ENCODE results near the gene CENATAC.
"Not testable (repeated sequence)": the region's sequence is repeated elsewhere in the genome, so short reads cannot be mapped to it uniquely, and the experiment has no call there.

CENATAC gene

DNA sequence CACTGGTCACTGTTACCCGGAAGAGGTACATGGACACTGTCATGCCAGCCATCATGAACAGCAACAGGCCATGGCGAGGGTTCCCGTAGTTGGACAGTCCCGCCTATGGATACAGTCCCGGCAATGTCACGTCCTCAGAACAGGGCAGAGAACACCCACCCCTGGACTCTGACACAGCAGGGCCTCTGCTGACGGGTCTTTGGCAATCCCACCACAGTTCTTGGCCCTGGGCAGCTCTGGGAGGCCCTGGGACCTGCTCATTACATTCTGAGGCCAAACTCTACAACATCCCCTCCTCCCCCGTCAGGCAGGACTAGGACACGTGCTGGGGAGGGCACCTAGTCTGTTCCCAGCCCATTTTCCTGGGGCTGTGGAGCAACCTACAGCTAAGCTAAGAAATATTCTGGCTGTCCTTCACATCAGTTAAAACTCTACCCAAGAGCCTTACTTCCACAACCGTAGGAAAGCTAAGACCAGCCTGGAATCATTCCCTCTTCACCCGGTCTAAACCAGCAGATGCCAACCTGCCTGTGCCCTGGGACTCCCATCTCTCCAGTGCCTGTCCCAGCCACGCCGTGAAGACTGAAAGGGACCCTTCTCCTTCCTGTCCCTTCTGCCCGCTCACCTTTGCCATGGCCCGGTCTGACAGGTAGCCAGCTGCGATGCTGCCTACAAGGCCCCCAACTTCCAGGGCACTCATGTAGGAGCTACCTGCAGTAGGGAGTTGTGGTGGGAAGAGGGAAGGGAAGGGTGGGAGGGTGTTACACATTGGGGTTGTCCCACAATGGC, 28.2 kb downstream of the CENATAC start:
- DNase-seq, result no peak

DNA sequence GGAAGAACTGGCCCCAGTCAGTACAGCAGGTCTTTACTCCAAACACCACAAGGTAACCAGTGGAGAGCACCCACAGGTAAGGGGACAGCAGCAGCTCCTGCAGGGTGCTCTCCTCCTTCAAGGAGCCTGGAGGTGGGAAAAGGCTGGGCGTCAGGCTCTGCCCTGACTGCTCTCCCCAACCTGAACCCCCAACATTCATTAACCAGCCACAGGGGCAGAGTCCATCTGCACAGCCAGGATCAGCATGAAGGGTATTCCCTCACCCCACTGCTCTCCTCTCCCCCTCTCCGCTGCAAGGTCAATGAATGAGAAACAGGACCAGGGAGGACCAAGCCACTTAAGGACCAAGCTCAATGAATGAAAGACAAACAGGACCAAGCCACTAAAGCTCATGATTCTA, 29.0 kb downstream of the CENATAC start:
- no peak for DNase-seq

DNA sequence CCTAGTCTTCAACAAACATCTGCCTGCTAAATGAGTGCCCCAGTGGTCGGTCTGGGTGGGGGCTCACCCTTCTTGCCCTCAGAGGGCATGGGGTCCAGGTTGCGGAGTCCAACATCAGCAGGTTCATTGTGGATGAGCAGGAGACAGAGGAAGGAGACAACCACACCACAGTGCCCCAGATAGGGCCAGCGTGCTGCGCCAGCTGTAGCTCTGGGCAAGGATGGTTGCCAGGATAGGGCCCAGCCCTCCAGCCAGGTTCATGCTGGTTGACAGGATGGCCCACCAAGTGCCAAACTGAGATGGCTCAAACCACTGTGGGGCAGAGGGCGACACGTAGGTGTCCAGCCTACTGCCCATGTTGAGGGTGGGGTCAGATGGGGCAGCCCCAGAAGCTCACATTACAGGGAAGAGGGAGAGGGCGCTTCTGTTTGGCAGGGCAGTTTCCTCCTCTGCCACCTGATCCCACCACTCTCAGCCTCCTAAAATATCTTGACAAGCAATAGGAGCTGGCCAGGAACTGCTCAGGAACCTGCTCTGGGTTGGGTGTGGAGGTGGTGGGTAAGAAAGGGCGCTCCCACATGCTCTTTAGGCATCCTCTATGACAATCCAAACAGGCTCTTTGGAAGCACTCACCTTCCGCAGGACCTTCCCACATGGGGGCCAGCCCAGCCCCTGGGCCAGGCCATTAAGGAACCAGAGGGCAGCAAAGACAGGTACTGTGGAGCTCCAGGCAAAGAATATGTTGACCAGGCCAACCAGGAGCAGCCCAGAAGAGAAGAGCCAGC, 29.8 kb downstream of the CENATAC start:
- DNase-seq, result no peak

DNA sequence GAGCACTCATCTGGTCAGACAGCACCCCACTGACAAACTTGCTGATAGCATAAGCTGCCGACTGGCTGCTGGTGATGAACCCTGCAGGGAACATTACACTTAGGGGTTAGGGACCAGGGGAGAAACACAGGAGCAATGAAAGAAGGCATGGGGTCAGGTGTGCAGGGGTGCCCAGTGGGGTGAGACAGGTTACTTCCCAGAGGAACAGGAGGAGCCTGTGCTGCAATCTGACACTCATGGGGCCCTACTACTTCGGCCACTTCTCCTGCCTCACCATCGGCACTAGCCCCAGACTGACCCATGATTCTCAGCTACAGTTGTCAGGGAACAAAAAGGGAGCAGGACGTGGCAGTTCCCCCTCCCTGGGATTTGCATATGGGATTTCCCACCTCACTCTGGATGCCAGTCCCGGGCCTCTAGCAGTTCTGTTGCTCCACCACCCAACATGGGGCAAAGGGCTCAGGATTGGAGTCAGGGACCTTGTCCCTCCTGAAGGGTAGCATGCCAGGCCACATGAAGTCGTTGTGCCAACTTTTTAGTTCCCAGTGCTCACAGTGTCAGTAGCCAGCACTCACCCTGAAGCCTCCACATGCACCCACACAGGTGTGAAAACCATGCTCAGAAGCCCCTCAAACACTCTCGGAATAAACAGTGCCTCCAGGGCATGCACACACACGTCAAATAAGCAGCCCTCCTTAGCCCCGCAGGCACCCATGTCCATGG, 30.6 kb downstream of the CENATAC start:
- DNase-seq, result no peak

DNA sequence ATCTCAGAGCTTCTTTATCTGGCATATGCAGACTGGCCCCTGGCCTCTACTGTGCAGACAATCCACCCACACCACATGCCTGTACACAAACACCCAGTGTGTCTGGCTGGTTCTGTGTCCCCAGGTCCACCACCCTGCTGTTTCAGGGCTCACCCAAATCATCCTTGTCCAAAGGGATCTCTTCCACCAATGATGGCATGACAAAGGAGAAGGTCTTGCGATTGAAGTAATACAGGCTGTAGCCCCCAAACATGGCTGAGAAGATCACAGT, 31.1 kb downstream of the CENATAC start:
- peak in 1 of 58 donors; percentile 12 for DNase-seq

DNA sequence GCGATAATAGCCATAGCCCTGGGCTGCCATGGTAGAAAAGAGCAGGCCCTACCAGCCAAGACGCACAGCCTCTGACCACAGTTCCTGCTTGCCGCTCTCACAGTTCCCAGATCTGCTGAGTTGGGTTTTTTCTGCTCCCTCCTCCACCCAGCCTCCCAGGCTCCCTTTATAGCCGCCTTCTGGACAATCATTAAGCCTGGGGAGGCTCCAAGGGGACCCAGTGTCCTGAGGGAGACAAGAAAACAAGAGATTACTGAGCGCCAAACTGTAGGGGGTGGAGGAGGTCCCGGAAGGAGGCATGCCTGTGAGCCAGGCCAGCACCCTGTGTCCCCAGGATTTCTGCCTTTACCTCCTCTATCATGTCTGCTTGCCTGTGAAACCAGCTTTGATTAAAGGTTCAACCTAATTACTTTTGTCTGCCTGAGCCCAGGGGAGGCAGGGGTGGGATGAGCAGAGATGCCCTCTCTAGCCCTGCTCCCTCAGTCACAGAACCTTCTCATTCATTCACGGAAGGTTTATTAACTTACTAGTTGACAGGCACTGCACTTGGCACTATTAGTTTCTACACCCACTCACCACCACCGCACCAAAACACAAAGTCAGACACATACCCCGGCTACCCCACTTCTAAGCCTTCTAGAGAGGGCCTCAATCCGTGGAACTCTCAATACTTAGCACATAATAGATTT, 31.5 kb downstream of the CENATAC start:
- peak in 17 of 58 donors; percentile 3 to 39 (median 15) for DNase-seq

DNA sequence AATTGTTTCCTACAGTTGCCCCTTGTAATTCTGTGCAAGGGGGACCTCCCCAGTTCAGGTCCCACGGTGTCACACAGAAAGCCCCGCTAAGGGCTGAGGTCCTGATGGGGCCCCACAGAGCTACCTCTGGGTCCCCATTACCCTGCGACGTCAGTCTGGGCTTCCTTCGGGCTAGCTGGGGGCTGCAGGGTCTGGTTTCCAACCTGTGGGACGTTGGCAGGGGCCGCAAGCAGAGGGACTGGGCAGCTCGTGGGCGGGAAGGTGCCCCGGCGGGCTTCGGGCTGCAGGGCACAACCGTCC, 32.0 kb downstream of the CENATAC start:
- DNase-seq, result peak in 1 of 58 donors; percentile 40

DNA sequence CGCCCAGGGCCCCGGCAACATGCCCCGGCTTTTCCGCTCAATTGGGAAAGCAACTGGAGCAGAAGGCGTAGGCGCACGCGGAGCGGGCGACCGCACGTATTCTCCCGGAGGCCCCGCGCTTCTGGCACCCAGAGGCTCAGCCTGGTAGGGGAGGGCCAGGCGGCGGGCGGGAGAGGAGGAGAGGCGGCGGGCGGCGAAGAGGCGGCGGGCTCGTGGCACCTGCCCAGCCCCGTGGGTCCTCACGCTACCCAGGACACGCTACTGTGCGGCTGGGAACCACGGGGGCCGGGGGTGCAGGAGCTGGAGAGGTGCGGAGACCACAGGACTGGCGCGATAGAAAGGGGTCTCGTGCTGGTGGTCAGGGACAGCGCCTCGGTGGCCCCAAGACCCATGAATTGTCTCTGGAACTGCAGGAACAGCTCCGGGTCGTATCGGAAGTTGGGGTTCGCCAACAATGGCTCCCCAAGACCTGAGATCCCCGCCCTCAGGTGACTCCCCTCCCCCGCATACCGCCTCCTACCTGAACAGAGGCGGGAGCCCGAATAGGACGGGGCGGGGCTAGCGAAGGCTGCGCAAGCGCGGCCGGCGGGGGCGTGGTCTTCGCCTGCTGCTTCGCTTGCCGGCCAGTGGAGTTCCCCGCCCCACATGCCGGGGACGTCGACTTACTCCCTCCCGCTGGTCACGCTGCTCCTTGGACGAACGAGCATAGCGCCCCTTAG, 32.5 kb downstream of the CENATAC start, which contains the start of gene SLC37A4:
Gene SLC37A4 (minus strand): TSS at position 549 of the 719 bp plus-strand sequence.
- DNase-seq, result peak; percentile 73 to 98 (median 94)

DNA sequence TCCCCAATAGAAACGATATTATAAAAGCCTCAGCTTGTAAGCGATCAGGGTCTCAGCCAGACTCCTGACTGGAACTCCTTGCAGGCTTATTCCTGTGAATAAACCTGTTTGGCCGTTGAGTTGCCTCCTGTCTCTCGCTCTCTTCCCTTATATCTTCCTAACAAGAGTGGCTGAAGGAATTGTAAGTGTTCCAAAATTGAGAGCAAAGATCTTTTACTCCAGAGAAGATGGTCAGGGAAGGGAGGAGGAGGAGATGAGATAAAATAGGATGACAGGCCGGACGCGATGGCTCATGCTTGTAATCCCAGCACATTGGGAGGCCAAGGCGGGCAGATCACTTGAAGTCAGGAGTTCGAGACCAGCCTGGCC, 34.0 kb downstream of the CENATAC start:
- no peak for DNase-seq

DNA sequence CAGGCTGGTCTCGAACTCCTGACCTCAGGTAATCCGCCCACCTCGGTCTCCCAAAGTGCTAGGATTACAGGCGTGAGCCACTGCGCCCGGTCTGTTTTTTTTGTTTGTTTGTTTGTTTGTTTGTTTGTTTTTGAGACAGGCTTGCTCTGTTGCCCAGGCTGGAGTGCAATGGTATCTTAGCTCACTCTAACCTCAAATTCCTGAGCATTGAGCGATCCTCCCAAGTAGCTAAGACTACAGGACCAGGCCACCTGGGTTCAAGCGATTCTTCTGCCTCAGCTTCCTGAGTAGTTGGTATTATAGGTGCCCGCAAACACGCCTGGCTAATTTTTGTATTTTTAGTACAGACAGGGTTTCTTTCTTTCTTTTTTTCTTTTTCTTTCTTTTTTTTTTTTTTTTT, 35.5 kb downstream of the CENATAC start:
- DNase-seq, result not testable (repeated sequence)

DNA sequence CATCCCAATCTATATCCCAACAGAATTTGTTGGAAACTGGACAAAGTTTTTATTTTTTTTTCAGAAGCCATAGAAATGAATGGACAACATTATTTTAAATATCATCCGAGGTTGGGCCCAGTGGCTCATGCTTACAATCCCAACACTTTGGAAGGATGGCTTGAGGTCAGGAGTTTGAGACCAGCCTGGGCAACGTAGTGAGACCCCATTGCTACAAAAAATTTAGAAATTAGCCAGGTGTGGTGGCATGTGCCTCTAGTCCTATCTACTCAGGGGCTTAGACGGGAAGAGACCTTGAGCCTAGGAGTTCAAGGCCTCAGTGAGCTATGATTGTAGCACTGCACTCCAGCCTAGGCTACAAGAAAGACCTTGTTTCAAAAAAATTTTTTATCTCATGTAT, 36.9 kb downstream of the CENATAC start:
- no peak for DNase-seq

DNA sequence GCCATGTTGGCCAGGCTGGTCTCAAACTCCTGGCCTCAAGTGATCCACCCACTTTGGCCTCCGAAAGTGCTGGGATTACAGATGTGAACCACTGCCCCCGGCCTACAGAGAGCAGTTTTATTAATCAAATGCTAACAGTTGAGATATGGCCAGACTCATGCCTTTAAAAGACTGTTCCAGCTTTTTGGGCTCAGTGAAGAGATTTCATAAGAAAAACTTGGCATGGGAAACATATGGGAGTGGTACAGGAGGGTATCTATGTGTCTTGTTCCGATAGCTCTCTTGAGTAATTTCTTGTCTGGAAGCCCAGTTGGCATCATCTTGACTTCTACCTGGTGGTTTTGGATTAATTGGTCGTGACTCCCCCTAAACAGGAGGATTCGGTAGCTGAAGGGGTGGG, 40.9 kb downstream of the CENATAC start:
- DNase-seq, result no peak

DNA sequence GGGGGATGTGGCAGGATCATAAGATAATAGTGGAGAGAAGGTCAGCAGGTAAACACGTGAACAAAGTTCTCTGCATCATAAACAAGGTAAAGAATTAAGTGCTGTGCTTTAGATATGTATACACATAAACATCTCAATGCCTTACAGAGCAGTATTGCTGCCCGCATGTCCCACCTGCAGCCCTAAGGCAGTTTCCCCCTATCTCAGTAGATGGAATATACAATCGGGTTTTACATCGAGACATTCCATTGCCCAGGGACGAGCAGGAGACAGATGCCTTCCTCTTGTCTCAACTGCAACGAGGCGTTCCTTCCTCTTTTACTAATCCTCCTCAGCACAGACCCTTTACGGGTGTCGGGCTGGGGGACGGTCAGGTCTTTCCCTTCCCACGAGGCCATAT, 41.5 kb downstream of the CENATAC start:
- DNase-seq, result not testable (repeated sequence)

DNA sequence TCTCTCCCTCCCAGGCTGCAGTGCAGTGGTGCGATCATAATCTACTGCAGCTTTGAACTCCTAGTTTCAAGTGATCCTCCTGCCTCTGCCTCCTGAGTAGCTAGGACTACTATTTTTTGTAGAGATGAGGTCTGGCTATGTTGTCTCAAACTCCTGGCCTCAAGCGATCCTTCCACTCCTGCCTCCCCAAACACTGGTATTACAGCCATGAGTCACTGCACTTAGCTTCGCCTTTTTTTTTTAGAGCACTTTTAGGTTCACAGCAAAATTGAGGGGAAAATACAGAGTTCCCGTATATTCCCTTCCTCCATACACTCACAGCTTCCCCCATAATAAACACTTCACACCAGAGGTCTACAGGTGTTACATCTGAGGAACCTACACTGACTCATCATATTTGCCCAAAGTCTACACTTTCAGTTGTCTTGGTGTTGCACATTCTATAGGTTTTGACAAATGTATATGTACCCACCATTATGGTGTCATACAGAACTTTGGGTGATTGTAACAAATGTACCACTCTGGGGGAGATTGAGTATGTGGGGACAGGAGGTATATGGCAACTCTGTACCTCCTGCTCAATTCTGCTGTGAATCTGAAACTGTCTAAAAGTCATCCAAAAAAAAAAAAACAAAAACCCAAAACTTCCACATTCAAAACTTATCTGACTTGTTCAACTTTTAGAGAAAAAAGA, 44.0 kb downstream of the CENATAC start:
- no peak for DNase-seq

DNA sequence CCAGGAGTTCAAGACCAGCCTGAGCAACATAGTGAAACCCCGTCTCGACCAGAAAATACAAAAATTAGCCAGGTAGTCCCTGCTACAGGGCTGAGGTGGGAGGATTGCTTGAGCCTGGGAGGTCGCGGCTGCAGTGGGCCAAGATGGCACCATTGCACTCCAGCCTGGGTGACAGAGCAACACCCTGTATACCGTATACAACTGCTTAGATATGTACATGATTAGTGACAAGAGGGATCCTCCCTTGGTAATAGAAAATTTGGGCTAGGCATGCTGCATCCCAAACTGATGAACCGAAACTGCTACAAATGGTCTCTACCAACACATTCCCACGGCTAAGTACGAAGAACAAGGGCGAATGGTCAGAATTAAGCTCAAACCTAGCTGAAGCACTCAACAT, 45.0 kb downstream of the CENATAC start:
- DNase-seq, result no peak

DNA sequence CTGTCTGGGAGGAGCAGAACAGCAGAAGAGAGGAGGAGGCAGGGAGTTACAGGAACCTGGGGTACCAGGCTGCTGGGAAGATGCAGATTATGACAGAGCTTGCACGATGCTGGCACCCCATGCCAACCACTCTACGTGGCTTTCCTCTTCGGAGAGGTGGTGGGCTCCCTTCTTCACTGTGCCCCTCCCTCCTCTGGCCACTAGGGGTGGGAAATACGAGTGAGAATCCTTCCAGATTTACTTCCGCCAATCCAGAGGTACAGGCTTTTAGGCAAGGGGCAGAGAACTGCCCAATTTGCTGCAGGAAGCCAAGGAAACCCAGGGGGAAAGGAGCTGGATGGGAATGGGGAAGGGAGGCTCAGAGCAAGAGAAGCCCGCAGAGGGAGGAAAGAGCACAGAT, 46.8 kb downstream of the CENATAC start:
- DNase-seq, result no peak

DNA sequence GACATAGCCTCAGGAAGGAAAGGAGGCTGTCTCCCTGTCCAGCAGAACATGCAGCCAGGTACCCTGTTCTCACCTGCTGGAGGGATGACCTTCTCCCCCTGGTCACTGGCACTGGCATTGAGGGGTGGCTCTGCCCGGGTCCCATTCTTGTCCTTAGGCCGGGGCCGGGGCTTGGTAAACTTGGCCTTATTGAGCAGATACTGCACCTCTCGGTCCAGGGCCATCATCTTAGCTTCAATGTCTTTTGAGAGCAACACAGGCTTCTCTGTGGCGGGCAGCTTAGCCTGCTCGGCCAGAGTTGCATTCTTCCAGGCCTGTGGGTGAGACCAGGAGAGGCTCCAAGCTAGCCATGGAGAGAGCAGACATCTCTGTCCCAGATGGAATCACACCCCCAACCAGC, 48.6 kb downstream of the CENATAC start:
- DNase-seq, result no peak

DNA sequence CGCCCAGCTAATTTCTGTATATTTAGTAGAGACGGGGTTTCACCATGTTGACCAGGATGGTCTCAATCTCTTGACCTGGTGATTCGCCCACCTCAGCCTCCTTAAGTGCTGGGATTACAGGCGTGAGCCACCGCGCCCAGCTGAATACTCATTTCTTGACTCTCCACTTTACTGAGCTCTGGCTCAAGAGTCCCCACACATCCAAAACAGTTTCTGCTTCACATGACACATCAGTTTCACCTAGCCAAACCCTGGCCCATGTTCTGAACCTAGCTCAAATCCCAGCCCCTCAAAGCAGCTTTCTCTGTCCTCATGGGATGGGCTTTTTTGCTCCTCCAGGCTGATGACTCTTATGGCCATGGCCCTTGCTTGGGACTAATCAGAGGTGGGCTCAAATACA, 49.3 kb downstream of the CENATAC start:
- no peak for DNase-seq

DNA sequence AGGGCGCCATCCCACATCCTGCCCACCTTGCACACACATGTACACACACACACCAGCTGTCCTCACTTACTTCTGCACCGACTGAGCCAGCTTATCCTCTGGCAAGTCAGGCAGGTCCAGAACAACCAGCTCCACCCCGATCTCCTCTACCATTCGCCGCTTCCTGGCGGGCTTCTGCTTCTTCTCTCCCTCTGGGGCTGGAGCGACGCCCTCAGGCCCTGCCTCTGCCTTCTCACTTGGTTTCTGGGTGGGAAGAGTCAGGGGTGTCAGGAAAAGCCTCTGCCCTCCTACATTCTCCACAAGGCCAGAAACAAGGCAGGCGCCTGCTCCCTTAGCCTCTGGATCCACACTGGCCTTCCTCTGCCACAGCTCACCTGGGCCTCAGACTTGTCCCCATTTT, 50.7 kb downstream of the CENATAC start:
- no peak for DNase-seq

DNA sequence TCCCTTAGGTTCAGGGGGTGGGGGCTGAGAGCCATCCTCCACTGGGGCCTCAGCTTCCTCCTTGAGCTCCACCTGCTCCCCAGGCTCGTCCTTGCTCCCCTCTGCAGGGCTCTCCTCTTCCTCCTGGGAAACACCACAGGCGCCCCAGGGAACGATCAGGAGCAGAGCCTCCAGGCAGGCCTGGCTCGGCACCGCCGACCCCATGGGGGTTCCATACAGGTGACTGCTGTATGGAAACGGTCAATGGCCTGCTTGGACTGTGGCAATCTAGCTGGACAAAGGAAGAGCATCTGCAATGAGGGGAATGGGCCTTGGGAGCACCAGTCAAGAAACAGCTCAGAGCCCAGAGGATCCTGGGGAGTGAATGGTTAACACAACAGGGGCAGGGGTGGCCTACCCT, 51.1 kb downstream of the CENATAC start:
- no peak for DNase-seq
